Measurements from ENCODE around the gene LRRC3C. TPM values are rescaled to one million over a fixed set of nuclear protein-coding genes. Genes with fewer than 3 reads are reported as not detected.
A peak's percentile ranks its signal among the peaks of the same experiment; 100 is the strongest.
"Not testable (repeated sequence)": the region's sequence is repeated elsewhere in the genome, so short reads cannot be mapped to it uniquely, and the experiment has no call there.

The LRRC3C gene
- total RNA-seq, 1 experiment from 2014 or later, result not detected

GRCh38 chr17:39935909-39936308, 8.4 kb downstream of the LRRC3C start:
- Histone ChIP-seq H3K9me3 (no peaks in the 10 kb centered on the region), H3K4me3 (no peak overlapping the region), H3K27me3 (no peaks in the 10 kb centered on the region), H3K36me3 (no peaks in the 10 kb centered on the region)
- peak; percentile 57 for DNase-seq

GRCh38 chr17:39937447-39937846, 9.9 kb downstream of the LRRC3C start:
- DNase-seq, result no peak
- Histone ChIP-seq H3K27me3 (no peaks in the 10 kb centered on the region), H3K4me3 (no peak overlapping the region), H3K9me3 (no peaks in the 10 kb centered on the region), H3K36me3 (no peaks in the 10 kb centered on the region)

- no peaks in the 10 kb centered on the region for H3K27me3 ChIP-seq
- DNase-seq, result no peak
- no peak overlapping the region for H3K4me3 ChIP-seq
- no peaks in the 10 kb centered on the region for H3K9me3 ChIP-seq
- no peaks in the 10 kb centered on the region for H3K36me3 ChIP-seq
These were observed 10.8 kb downstream of the LRRC3C start for GRCh38 chr17:39938140-39938869.

DNA sequence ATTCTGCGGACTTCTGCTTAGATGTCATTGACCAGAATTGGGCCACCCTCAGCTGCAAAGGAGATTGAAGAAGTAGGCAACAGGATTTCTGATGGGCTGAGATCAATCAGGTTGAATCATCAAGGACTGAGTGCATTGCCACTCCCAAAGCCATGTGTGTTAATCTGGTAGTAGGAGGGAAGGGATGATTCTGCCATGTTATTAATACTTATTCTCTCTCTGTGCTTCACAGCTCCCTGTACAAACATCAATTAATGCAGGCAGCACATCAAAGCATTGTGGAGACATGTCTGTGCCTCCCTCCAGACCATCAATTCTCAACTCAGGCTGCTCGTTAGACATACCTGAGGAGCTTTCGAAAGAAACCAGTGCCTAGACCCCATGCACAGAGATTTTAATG, 11.6 kb downstream of the LRRC3C start:
- no peak for DNase-seq
- no peaks in the 10 kb centered on the region for H3K9me3 ChIP-seq
- H3K4me3 ChIP-seq, result no peak overlapping the region
- no peaks in the 10 kb centered on the region for H3K36me3 ChIP-seq
- no peaks in the 10 kb centered on the region for H3K27me3 ChIP-seq

GRCh38 chr17:39939588-39940419, 12.3 kb downstream of the LRRC3C start:
- no peaks in the 10 kb centered on the region for H3K27me3 ChIP-seq
- H3K4me3 ChIP-seq, result no peak overlapping the region
- DNase-seq, result peak; percentile 56
- H3K36me3 ChIP-seq, result no peaks in the 10 kb centered on the region
- H3K9me3 ChIP-seq, result no peaks in the 10 kb centered on the region

GRCh38 chr17:39943702-39944392, 16.3 kb downstream of the LRRC3C start:
- no peaks in the 10 kb centered on the region for H3K9me3 ChIP-seq
- H3K36me3 ChIP-seq, result no peaks in the 10 kb centered on the region
- no peak for DNase-seq
- no peak overlapping the region for H3K4me3 ChIP-seq
- no peaks in the 10 kb centered on the region for H3K27me3 ChIP-seq

DNA sequence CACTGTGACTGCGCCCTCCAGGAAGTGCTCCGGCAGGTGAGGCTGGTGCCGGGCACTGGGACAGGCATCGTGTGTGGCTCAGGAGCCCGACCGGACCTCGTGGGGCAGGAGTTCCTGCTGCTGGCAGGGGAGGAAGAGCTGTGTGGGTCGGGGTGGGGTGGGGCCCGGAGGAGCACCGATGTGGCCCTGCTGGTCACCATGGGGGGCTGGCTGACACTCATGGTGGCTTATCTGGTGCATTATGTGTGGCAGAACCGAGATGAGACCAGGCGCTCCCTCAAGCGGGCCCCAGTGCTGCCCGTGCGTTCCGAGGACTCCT, 16.8 kb downstream of the LRRC3C start:
- H3K4me3 ChIP-seq, result no peak overlapping the region
- H3K36me3 ChIP-seq, result no peaks in the 10 kb centered on the region
- H3K27me3 ChIP-seq, result no peaks in the 10 kb centered on the region
- DNase-seq, result no peak
- no peaks in the 10 kb centered on the region for H3K9me3 ChIP-seq

DNA sequence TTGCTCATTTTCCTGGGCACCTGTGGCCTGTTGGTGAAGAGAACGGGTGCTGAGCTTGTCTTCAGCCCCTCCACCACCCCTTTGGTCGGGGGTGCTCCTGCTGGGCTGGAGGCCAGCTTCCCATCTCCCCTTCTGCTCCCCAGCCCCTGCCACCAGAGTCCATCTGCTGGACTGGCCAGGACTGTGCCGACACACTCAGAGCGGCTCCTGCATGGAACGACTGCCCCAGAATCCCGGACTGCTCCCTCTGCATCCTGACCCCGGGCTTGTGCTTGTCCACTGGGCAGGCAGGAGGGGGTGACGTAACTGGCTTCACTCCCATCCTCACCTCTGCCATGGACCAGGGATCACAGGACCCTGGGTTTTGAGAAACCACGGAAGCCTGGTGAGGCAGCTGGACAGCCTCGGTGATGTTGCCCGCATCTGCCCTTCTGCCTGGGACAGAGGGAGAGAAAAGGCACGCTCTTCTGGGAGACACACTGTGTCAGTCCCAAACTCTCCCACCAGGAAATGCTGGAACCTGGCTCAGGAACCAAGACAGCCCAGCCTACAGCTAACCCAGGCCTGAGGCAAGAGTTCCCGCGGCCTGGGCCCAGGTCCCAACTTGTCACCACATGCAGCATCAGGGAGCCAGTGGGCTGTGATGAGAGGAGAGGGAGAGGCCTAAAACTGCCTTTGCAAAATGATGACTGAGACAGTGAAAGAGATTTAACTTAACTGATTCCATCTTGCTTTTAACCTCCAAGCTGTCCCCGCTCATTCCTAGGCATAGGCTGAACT, 19.2 kb downstream of the LRRC3C start:
- DNase-seq, result no peak
- H3K9me3 ChIP-seq, result no peaks in the 10 kb centered on the region

GRCh38 chr17:39948489-39948828, 20.9 kb downstream of the LRRC3C start:
- not testable (repeated sequence) for H3K9me3 ChIP-seq, H3K27me3 ChIP-seq, DNase-seq, H3K36me3 ChIP-seq, H3K4me3 ChIP-seq

More for the DNA sequence above, 19.2 kb downstream of the LRRC3C start:
- no peak overlapping the region for H3K4me3 ChIP-seq
- H3K27me3 ChIP-seq, result no peaks in the 10 kb centered on the region
- no peaks in the 10 kb centered on the region for H3K36me3 ChIP-seq

DNA sequence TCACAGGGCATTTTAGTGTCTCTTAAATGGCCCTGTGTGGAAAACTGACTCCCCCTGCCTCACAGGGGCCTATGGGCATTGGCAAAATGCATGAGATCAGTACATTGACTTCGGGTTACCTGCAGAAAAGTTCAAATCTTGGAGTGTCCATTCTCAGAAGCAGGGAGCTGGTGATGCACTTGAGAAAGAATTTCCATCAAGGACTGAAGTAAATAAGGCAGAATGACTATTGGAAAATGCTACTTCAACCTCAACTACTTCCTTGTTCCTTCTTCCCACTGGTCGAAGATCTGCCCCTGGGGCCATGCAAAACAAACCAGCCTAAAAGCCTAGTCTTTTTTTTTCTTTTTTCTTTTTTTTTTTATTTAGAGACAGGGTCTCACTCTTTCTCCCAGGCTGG, 21.5 kb downstream of the LRRC3C start:
- no peak for DNase-seq
- Histone ChIP-seq H3K9me3 (no peaks in the 10 kb centered on the region), H3K27me3 (no peaks in the 10 kb centered on the region), H3K36me3 (no peaks in the 10 kb centered on the region), H3K4me3 (no peak overlapping the region)

GRCh38 chr17:39950871-39951348, 23.4 kb downstream of the LRRC3C start:
- DNase-seq, result no peak

DNA sequence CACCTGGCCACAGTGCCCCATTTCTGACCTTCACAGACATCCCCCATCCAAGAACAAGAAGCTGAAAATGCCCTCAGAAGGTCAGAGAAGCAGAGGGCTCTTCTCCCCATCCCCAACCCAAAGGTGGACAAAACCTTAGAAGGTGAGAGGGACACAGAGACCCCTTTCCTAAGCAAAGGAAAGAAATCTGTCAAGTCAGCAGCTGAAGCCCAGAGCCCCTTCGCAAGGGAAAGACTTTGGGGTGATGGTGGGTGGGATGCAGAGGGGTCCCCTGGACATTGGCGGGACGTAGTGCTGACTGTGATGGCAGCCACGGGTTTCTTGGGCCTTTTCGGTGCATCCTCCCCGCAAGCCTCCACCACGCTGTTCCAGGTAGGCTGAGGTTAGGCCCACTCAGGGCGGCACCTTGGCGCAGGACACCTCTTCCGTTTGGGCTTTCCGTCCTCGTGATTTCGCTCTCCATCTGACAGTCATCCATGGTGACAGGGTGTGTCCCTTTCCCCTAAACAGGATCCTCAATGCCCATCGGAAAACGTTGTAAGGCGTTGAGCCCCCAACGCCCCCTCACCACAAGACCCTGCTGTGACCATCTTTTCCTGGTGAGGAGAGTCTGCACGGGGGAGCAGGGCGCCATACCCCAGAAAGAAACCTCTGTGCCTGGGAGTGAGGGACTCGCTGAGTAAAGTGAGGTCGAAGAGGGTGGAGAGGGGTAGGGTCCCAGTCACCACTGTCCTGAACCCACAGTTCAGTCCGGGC, 24.6 kb downstream of the LRRC3C start:
- H3K4me3 ChIP-seq, result peak overlapping the region; percentile 32
- no peak for DNase-seq
- no peaks in the 10 kb centered on the region for H3K9me3 ChIP-seq
- no peaks in the 10 kb centered on the region for H3K36me3 ChIP-seq
- H3K27me3 ChIP-seq, result no peaks in the 10 kb centered on the region

More at GRCh38 chr17:39950871-39951348, 23.4 kb downstream of the LRRC3C start:
- Histone ChIP-seq H3K4me3 (no peak overlapping the region), H3K27me3 (no peaks in the 10 kb centered on the region), H3K9me3 (no peaks in the 10 kb centered on the region), H3K36me3 (no peaks in the 10 kb centered on the region)

GRCh38 chr17:39952680-39953470, 25.3 kb downstream of the LRRC3C start:
- DNase-seq, result peak; percentile 97
- Histone ChIP-seq H3K36me3 (no peaks in the 10 kb centered on the region), H3K4me3 (peak overlapping the region; percentile 38), H3K9me3 (no peaks in the 10 kb centered on the region), H3K27me3 (no peaks in the 10 kb centered on the region)

DNA sequence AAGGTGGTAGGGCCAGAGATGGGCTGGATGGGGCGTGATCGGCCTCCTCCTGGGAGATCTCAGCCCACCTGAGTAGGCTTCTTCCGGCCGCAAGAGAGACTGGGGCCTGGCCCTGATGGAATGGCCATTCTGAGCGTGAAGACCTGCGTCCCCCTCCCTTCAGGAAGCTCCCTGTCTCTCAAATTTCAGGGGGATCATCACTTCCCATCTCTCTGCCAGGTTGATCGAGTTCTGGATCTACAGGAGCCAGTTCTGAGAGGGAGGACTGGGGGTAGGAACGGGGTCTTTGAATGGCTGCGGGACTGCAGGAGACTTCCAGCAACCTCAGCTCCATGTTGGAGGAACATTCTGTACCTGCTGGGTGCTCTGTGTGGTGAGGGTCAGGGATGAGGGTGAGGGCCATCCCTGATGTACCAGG, 25.9 kb downstream of the LRRC3C start:
- no peak for DNase-seq
- Histone ChIP-seq H3K9me3 (no peaks in the 10 kb centered on the region), H3K4me3 (peak overlapping the region; percentile 38), H3K27me3 (no peaks in the 10 kb centered on the region), H3K36me3 (no peaks in the 10 kb centered on the region)

- DNase-seq, result no peak
- H3K27me3 ChIP-seq, result no peaks in the 10 kb centered on the region
- no peak overlapping the region for H3K4me3 ChIP-seq
- no peaks in the 10 kb centered on the region for H3K36me3 ChIP-seq
- H3K9me3 ChIP-seq, result no peaks in the 10 kb centered on the region
These were observed 27.3 kb downstream of the LRRC3C start for GRCh38 chr17:39954876-39955275.

Measured in MG63 (cell line).